Brain pericyte (primary cell): ENCODE results near the gene SLC35A5.

ENCODE experiments used
- DNase-seq: peaks from one replicate; pipeline ENCODE4 v3.0.0-alpha.2; 2012; ENCODE audit warnings: low read depth, low spot score

Gene SLC35A5

DNA sequence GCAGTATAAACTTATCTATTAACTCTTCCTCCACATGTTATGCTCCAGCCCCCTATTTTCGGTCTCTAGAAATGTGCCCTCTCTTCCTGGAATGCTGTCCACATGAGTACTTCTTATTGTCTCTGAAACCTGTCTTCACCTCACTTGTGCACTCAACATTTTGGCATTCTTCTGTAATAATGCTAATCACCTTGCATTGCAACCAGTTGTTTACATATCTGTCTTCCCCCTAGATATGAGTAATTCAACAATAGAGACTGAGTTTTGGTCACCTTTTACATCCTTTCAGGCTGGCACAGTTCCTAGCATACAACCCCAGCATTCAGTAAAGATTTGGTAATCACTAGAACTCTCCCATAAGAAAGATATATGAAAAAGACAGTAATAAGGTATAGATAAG lies 61.9 kb downstream of the SLC35A5 start:
- no peak for DNase-seq

DNA sequence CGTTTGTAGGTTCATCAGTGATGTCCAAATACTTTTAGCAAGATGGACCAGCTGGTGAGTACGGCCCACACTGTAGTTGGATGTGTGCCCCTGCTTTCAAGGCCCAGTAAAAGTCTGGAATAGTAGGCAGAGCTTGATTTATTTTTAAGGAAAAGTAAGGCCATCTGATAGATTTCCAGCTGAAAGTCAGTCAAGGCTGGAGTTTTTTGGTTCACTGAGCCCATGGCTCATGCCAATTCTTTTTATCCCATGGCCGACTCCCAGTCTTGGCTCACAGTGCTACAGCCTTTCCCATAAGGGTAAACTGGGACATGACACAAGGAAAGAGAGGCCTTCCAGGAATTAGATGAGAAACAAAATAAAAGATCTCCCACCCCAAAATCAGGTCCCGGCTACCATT lies 65.6 kb downstream of the SLC35A5 start:
- no peak for DNase-seq

DNA sequence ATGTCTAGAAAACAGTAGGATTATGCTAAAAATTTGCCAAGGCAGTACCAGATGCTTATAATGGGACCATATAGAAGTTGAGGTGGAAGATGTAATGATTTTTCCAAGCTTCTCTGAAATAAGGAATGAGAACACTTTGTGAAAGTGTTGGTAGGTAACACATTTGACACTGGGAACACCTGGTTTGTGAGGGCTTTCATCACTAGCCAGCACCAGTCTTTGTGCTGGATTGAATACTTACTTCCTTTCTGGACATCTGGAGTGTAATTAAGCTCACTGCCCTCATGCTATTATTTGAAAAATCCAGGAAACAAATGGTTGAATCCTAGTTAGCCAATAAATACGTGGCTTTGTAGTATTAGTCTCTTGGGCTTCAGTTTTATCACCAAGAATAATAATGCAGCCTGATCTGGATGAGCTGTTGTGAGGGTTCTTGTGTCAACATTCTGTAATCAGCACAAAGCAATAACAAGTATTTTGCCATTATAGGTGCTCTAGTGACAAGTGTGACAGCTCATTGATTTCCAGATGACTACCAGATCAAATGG lies 66.1 kb downstream of the SLC35A5 start:
- DNase-seq = no peak

DNA sequence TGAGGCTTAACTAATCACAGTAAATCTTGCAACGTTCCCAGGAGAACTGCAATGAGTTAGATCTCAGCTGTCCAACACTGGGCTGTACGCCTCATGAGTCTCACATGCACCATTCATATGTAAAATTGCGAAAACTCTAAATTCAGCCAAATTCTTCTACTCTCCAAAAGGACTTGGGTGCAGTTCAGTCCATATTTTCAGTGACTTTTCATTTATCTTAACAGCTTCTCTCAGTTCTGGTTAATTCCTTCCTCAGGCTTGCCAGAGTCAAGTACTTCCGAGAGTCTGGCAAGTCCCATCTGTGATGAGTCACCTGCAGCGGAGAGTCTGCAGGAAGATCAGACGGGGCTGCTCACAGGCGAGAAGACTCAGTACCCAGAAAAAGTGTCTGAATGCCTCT lies 67.6 kb downstream of the SLC35A5 start:
- no peak for DNase-seq

DNA sequence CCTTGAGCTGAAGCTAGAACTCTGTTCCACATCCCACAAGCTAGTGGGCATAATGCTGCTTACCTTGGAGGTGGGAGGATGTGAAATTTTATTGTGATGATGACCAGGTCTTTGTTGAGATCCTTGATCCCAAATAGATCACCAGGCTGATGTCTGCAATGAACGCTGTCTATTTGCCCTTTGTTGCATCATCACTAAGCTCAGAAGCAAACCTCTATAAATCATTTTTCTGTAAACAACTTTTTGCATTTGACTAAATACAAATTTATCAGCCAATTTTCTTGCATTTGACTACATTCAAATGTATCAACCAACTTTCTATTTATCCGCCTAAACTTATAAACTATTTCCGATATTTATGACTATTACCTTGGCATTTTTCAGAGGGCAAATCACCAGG lies 69.4 kb downstream of the SLC35A5 start:
- no peak for DNase-seq

DNA sequence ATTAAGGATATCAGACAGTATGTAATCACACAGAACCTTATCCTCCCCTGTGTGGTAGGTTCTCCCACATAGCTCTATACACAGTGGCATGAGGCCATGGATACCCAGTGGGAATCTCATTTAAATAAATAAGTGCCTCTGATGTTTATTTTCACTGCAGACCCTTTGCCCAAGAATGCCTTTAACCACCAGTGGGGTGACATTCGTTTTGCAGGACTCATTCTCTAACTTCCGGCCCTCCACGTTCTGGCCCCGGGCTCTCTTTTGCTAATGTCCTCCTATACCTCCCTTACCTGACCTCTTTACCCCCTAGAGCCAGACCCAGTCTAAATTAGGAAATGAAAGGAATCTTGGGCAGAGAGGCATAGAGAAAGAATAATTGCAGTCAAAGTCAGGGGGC lies 70.8 kb downstream of the SLC35A5 start:
- DNase-seq = no peak

DNA sequence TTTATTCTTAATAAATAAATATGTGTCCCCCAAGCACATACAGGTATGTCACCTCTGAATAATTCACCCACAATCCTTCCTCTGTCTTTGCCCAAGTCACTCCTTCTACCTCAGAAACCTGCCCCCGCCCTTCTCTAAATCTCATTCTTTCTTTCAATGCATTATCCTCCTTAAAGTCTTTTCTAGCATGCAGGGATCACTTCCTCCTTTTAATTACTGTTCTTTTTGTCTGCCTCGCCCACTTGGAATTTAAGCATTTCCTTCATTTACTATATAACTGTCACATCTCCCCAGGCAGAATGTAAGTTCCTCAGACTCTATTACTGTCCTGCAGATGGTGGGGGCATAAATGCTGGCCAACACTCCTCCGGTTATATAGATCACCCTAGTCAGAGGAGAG lies 71.3 kb downstream of the SLC35A5 start:
- no peak for DNase-seq

DNA sequence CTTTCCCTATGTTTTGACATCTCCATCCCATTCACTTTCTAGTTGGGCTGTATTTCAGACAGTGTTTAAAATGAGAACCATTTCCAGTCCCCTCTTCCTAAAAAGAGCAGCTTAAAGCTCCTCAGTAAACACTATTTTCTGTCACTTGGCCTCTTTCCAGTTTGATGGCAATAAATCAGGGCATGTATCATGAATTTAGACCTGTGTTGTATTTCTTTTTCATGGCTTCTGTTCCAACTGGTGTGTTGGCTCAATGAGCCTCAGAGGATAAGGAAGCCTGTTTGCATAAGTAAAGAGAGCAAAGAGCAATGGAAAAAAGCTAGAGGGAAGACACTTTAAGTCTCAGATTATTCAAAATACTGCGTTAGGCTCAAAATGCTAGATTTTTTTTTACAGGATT lies 71.9 kb downstream of the SLC35A5 start:
- DNase-seq = no peak

DNA sequence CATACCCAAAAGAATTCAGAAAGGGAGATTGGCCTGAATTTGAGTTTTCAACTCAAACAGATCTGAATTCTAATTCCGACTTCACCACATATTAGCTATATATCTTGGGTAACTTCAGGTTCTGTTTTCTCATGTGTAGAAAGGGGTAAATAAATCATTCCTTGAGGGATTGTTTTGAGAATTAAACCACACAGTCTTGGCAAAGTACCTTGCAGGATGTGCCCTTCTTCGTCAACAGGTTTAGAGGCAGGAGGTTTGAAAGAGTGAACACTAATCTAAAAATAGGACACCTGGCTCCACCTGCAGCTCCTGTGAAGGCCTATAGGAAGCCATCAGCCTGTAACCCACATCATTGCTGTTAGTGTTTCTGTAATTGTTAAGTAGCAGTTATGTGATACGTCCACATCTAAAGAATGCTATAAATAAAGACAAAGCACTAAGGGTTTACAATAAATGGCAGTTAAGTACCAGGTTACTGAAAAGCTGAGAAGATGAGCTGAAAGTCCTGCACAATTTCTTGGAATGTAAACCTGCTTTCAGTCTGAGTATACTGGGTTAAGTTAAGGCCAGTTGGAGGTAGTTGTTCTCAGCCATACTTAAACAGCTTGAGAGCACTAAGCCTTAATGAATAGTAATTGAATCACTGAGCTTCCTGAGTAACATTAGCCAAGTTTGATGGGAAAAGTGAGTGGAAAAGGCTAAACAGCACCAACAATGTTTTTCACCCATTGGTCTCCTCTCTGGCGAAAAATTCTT lies 73.1 kb downstream of the SLC35A5 start:
- no peak for DNase-seq
